ENCODE measurements around the gene KCTD17.

- TF ChIP-seq CTCF (IDR thresholded peaks at IDR 0.05; ENCODE audit: insufficient read depth, low read depth, low read length) (no peak), EZH2 (IDR thresholded peaks at IDR 0.05; ENCODE audit: insufficient read depth, low read length) (no peak)
These were observed 24.0 kb upstream of the KCTD17 start for GRCh38 chr22:37027556-37027955.

All from astrocyte (in vitro differentiated cells and primary cell).